SJSA1 (cell line): Measurements from ENCODE around the gene FANCC. TPM values are rescaled to one million over a fixed set of nuclear protein-coding genes. Genes with fewer than 3 reads are reported as not detected.

Experiments used
- DNase-seq, 2 experiments: peaks; one replicate each; pipeline ENCODE4 v3.0.0-alpha.2; 2015 to 2020; ENCODE audit warnings: low spot score in 2 of 2, low read depth in 1 of 2
- H3K27ac ChIP-seq: fragments of 250-450 bp; sonication (Bioruptor Pico); 2 replicates; pipeline ENCODE4 v1.5.1; 2020; ENCODE audit warnings: mild to moderate bottlenecking, moderate library complexity
- H3K27me3 ChIP-seq: fragments of 250-450 bp; sonication (Bioruptor Pico); replicated peaks from 2 replicates; pipeline ENCODE4 v1.5.1; 2020; ENCODE audit warnings: mild to moderate bottlenecking, moderate library complexity
- H3K36me3 ChIP-seq: fragments of 250-450 bp; sonication (Bioruptor Pico); 2 replicates; pipeline ENCODE4 v1.5.1; 2020; ENCODE audit warnings: mild to moderate bottlenecking
- H3K4me1 ChIP-seq: fragments of 250-450 bp; sonication (Bioruptor Pico); replicated peaks from 2 replicates; pipeline ENCODE4 v1.6.1; 2021; ENCODE audit warnings: mild to moderate bottlenecking
- H3K4me3 ChIP-seq: fragments of 250-450 bp; sonication (Bioruptor Pico); 2 replicates; pipeline ENCODE4 v1.5.1; 2020; ENCODE audit warnings: mild to moderate bottlenecking
- H3K9me3 ChIP-seq: fragments of 250-450 bp; sonication (Bioruptor Pico); replicated peaks from 2 replicates; pipeline ENCODE4 v1.5.1; 2020; ENCODE audit warnings: mild to moderate bottlenecking
- total RNA-seq: library from RNA; depleted of rRNA; stranded (reverse); fragments of >200 nt; shearing (Covaris generic); gene quantifications from 2 replicates; pipeline ENCODE4 v1.2.3, GENCODE V29; 2014

FANCC gene
- total RNA-seq, 1 experiment from 2014 or later: 10.8 TPM

GRCh38 chr9:95100071-95100627, 217.4 kb downstream of the FANCC start:
- peaks cover 41% of the 10 kb centered on the region for H3K4me1 ChIP-seq
- H3K9me3 ChIP-seq: no peaks in the 10 kb centered on the region
- H3K36me3 ChIP-seq: peaks cover 63% of the 10 kb centered on the region
- H3K4me3 ChIP-seq: no peak overlapping the region
- peak in 1 of 2 experiments; percentile 44 for DNase-seq
- H3K27me3 ChIP-seq: no peaks in the 10 kb centered on the region
- peak overlapping the region; percentile 4; the same call in 1 of the 2 replicates for H3K27ac ChIP-seq

GRCh38 chr9:95099321-95100070, 218.0 kb downstream of the FANCC start:
- Histone ChIP-seq H3K4me1 (peaks cover 47% of the 10 kb centered on the region), H3K27ac (peak overlapping the region; percentile 4; the same call in 1 of the 2 replicates), H3K4me3 (no peak overlapping the region), H3K36me3 (peaks cover 67% of the 10 kb centered on the region), H3K9me3 (no peaks in the 10 kb centered on the region), H3K27me3 (no peaks in the 10 kb centered on the region)
- DNase-seq: no peak

- H3K27me3 ChIP-seq: no peaks in the 10 kb centered on the region
- no peaks in the 10 kb centered on the region for H3K9me3 ChIP-seq
- H3K4me1 ChIP-seq: peaks cover 58% of the 10 kb centered on the region
- no peak overlapping the region for H3K27ac ChIP-seq
- no peak overlapping the region for H3K4me3 ChIP-seq
- DNase-seq: no peak
- H3K36me3 ChIP-seq: peaks cover 62% of the 10 kb centered on the region
These were observed 219.1 kb downstream of the FANCC start for GRCh38 chr9:95098391-95098921.

GRCh38 chr9:95097279-95097678, 220.2 kb downstream of the FANCC start:
- no peak overlapping the region for H3K27ac ChIP-seq
- no peak for DNase-seq
- H3K27me3 ChIP-seq: no peaks in the 10 kb centered on the region
- H3K9me3 ChIP-seq: no peaks in the 10 kb centered on the region
- no peak overlapping the region for H3K4me3 ChIP-seq
- peaks cover 50% of the 10 kb centered on the region for H3K36me3 ChIP-seq
- peaks cover 70% of the 10 kb centered on the region for H3K4me1 ChIP-seq

GRCh38 chr9:95096807-95097206, 220.7 kb downstream of the FANCC start:
- no peak for DNase-seq
- Histone ChIP-seq H3K36me3 (peaks cover 47% of the 10 kb centered on the region), H3K4me1 (peaks cover 74% of the 10 kb centered on the region), H3K27me3 (no peaks in the 10 kb centered on the region), H3K27ac (no peak overlapping the region), H3K4me3 (no peak overlapping the region), H3K9me3 (no peaks in the 10 kb centered on the region)

- no peaks in the 10 kb centered on the region for H3K9me3 ChIP-seq
- H3K4me3 ChIP-seq: no peak overlapping the region
- H3K27me3 ChIP-seq: no peaks in the 10 kb centered on the region
- H3K27ac ChIP-seq: peak overlapping the region; percentile 47; the same call in 1 of the 2 replicates
- DNase-seq: no peak
- peaks cover 79% of the 10 kb centered on the region for H3K4me1 ChIP-seq
- H3K36me3 ChIP-seq: peaks cover 45% of the 10 kb centered on the region
These were observed 221.1 kb downstream of the FANCC start for GRCh38 chr9:95096381-95096780.

- Histone ChIP-seq H3K27me3 (no peaks in the 10 kb centered on the region), H3K4me3 (no peak overlapping the region), H3K36me3 (peaks cover 40% of the 10 kb centered on the region), H3K27ac (peak overlapping the region; percentile 47), H3K4me1 (peaks cover 82% of the 10 kb centered on the region), H3K9me3 (no peaks in the 10 kb centered on the region)
- DNase-seq: peak; percentile 67 to 81
These were observed 221.7 kb downstream of the FANCC start for GRCh38 chr9:95095641-95096355.

GRCh38 chr9:95094002-95094401, 223.5 kb downstream of the FANCC start:
- peaks cover 39% of the 10 kb centered on the region for H3K36me3 ChIP-seq
- H3K27ac ChIP-seq: no peak overlapping the region
- no peaks in the 10 kb centered on the region for H3K9me3 ChIP-seq
- no peak for DNase-seq
- no peak overlapping the region for H3K4me3 ChIP-seq
- H3K4me1 ChIP-seq: peaks cover 85% of the 10 kb centered on the region
- no peaks in the 10 kb centered on the region for H3K27me3 ChIP-seq

- no peaks in the 10 kb centered on the region for H3K9me3 ChIP-seq
- H3K27ac ChIP-seq: peak overlapping the region; percentile 90; the same call in 1 of the 2 replicates
- H3K36me3 ChIP-seq: peaks cover 39% of the 10 kb centered on the region
- H3K27me3 ChIP-seq: no peaks in the 10 kb centered on the region
- no peak for DNase-seq
- H3K4me3 ChIP-seq: no peak overlapping the region
- peaks cover 88% of the 10 kb centered on the region for H3K4me1 ChIP-seq
These were observed 223.9 kb downstream of the FANCC start for GRCh38 chr9:95093586-95093985.

GRCh38 chr9:95092262-95093072, 225.0 kb downstream of the FANCC start:
- Histone ChIP-seq H3K36me3 (peaks cover 32% of the 10 kb centered on the region), H3K9me3 (no peaks in the 10 kb centered on the region), H3K4me1 (peaks cover 93% of the 10 kb centered on the region), H3K4me3 (no peak overlapping the region), H3K27me3 (no peaks in the 10 kb centered on the region), H3K27ac (peak overlapping the region; percentile 90)
- peak; percentile 90 to 93 for DNase-seq

GRCh38 chr9:95091601-95092261, 225.8 kb downstream of the FANCC start:
- H3K27ac ChIP-seq: peak overlapping the region; percentile 90
- H3K36me3 ChIP-seq: peaks cover 29% of the 10 kb centered on the region
- H3K9me3 ChIP-seq: no peaks in the 10 kb centered on the region
- peaks cover 97% of the 10 kb centered on the region for H3K4me1 ChIP-seq
- peak; percentile 85 to 87 for DNase-seq
- no peaks in the 10 kb centered on the region for H3K27me3 ChIP-seq
- H3K4me3 ChIP-seq: no peak overlapping the region

GRCh38 chr9:95090871-95091577, 226.5 kb downstream of the FANCC start:
- Histone ChIP-seq H3K9me3 (no peaks in the 10 kb centered on the region), H3K4me1 (peaks cover 90% of the 10 kb centered on the region), H3K36me3 (peaks cover 32% of the 10 kb centered on the region), H3K27ac (peak overlapping the region; percentile 90), H3K4me3 (no peak overlapping the region), H3K27me3 (no peaks in the 10 kb centered on the region)
- DNase-seq: peak; percentile 65 to 66
